ENCODE results near the gene PDE7B.

Gene PDE7B

DNA sequence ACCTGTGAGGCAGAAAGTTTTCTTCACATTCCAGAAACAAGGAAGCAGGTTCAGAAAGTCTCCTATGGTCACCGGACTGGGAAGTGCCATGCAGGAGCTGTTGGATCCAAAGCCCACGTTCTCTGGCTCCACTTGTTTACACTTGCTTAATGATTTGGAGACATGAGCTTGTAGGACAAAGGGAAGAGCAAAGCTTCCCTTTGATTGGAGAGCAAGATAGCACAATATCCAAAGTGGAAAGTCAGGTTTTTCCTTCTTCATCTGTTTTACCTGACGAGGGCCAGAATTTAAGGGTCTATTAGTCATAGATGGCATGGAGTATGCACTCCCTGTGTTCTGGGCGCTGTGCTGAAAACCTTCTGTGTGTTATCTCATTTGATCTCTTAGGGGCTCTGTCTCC is 81.2 kb downstream of the PDE7B start:
- no peak for DNase-seq (ENCODE audit: low read depth in 3 of 3)

DNA sequence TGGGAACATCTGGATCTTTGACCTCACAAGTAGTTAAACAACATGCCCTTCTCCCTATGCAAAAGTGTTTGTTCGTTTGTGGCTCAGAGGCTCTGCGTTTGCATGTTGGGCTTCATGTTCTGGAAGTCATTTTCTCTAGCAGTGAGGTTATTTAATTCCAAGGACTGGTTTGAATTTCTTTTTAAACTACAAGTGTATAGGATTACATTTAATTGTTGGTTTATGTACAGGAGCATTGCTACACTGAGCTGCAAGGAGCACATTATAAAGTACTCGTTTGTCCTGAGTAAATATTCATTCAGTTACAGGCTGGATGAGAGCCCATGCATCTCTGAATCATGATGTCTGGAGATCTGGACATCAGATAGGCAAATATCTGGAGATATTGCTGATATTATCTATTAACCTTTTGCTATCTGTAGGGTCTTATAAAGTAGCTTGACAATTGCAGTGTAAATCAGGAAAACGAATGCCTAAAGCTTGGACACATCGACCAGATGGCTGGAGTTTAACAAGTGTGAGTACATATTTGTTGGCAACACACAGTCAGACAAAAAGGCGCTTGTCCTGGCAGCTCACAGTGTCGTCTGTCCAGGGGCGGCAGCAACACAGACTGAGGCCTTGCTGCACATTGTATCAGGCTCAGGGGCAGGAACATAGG is 84.6 kb downstream of the PDE7B start:
- DNase-seq (ENCODE audit: low read depth in 3 of 3): no peak

DNA sequence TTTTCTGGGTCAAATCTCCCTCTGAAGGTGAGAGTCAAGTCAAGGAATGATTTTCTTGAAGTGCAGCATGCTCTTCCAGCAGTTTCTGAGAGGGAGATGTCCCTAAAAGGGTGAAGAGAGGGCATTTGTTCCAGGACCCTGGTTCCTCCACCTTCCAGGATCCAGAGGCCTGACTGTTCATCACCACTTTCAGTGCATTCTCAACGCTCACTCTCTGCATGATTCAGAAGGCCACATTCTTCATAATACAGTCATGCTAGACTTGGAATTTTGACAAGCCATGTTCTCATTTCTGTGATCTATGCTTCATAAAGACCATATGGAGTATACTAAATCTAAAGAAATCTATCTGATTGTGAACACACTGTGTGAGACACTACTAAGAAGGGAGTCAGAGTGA is 85.1 kb downstream of the PDE7B start:
- no peak for DNase-seq (ENCODE audit: low read depth in 3 of 3)

DNA sequence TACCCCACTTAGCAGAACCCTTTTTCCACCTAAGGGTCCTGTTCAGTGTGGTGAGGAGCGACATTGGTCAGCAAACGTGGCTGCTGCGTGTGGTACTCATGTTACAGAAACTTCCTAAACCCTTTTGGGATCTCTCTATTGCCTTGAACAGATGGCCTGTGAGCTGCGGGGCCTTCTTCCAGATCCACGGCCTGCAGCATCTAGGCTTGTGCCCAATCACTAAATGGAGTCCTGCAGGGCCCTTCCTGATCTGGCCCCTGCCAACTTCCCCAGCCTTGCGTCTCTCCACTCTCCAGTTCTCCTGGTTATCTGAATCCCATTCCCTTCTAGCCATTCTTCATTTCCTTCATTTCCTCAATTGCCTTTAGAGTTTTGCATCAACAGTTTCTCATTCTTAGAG is 85.6 kb downstream of the PDE7B start:
- no peak for DNase-seq (ENCODE audit: low read depth in 3 of 3)

DNA sequence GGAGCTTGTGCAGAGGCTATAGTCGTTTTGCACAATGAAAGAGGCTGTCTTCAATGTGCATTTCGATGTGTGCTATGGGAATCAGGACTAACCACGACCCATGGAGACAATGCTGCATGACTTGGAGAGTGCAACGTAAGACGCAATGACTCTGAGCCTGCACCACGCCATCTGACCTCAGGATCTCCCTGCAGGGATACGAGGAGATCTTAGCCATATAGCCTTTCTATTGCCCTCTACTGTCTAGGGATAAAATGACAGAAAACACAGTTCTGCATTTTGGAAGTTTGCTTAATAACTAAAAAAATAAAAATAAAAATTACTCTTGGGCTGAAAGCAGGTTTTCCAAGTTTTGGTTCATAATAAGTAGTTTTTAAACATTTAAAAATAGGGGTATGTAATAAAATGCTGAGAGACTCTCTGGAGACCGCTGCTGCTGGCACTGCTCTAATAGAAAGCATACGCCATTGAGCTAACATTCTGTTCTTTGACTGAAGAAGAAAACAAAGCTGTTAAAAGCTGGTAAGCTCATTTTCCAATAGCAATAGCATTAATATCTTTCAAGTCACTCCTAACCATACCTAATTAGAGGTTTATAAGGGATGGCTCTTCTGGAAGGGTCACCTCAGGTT is 87.2 kb downstream of the PDE7B start:
- no peak for DNase-seq (ENCODE audit: low read depth in 3 of 3)

DNA sequence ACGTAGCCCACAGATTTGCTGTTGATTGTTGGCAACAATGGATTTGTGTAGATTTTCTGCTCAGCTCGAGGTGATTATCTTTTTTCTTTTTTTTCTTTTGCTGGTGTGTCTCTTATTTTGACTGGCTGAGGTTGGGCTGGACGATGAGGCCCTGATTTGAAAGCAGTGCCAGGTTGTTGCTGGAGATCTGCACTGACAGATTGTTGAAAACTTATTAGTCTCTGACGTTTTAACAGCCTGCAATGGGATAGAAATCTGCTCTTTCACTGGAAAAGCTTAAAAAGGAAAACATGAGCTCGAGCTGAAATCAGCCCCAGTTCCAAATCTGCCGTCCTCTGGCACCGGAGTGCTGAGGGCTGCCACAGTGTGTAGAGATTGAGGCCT is 87.7 kb downstream of the PDE7B start:
- DNase-seq (ENCODE audit: low read depth in 3 of 3): no peak

DNA sequence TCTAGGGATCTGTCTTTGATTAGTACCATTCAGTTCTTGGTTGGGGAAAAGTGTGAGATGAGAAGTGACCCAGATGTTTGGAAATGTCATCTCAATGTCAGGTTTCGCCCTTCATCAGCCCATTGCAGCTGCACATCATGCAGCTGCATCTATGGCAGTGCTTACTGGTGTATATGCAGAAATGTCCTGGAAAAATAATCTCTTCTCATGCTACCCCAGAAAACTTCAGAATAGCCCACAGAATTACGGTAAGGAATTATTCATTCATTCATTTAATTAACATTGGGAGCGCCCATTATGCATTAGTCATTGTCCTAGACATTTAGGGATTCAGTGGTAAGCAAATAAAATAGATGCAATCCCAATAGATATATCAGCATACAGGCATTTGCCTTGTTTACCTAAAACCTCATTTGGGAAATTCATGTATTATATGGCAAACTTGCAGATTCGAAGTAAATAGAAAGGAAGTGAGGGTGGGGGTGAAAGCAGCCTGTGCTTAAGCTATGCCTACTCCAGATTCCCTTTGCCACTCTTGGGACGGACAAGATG is 89.2 kb downstream of the PDE7B start:
- DNase-seq (ENCODE audit: low read depth in 3 of 3): no peak

DNA sequence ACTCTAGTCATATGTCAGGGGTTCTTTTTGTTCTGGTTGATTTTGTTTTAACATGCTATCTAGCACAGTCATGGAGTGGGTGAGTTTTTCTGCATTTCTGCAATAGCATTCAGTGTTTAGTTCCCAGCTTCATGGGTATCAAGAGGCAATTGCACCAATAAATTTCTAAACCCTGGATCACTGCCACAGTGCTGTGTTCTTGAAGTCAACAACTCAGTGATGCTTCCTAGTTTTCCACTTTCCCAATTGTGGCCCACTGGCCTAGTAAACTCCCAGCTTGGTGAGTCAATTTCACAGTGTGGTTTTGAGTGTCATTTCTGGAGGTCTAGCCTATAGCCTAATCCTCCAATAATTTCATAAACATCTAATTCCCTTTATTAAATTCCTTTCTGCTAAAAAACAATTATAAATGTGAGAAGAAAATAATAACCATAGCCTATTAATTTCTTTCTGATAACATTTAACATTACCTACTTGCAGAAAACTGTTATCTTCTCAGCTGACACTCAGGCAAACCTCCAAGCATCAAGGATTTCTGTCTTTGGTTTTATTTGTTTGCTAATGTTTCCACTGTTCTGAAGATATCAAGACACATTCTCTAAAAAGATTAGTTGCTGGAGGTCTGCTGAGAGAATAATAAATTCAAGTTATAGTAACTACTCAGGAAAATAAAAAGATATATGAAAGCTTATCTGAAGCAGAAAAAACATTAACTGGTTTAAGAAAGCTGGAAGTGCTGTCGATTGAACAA is 89.9 kb downstream of the PDE7B start:
- no peak for DNase-seq (ENCODE audit: low read depth in 3 of 3)

DNA sequence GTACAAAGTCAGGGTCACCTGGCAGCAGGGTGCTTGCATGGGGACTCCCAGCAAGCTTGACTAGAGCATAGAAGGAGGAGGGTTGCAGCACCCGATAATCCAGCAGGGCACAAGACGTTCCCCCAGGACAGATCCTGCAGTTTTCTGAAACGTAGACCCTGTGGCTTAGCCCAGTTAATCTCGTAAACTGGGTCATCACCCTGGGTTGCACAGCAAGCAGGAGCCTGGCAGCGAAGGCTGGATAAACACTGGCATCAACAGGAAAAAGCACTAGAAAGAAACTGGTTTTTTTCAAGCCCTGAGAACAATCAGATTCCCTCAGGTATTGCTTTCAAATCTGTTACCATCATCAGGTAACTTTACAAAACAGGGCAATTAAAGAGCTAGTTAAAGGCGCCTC is 92.6 kb downstream of the PDE7B start:
- no peak for DNase-seq (ENCODE audit: low read depth in 3 of 3)

DNA sequence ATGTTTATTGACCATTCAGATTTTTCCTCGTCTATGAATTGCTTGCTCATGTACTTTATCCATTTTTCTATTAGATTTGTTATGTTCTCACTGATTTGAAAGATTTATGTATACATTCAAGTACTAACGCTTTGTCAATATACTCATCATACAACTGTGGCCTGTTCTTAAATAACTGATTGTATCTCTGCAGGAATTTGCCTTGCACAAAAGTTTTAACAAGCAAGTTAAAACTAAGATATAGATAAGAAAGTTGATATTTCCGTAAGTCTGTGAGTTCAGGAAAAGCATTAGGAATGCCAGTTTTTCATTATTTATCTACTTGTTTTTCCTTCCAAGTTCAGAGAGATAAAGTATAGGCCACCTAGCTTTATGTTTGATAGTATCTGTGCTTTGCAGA is 95.2 kb downstream of the PDE7B start:
- no peak for DNase-seq (ENCODE audit: low read depth in 3 of 3)

DNA sequence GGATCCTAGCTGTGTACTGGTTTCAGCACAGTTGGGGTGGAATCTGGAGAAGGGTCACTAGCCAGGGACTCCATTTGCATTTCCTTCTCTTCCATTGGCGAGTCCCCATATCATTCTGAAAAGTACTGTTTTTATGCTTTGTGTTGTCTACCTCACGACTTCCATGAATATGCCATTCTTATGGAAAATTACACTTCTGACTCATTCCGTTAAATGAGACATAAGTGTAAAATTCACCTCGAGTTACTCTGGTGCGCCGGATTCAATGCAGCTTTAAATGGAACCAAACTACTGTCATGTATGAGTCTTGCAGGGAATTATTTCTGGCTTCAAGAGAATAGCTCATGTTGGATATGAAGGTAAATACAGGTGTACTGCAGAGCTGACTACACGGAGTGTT is 99.2 kb downstream of the PDE7B start:
- DNase-seq (ENCODE audit: low read depth in 3 of 3): no peak

DNA sequence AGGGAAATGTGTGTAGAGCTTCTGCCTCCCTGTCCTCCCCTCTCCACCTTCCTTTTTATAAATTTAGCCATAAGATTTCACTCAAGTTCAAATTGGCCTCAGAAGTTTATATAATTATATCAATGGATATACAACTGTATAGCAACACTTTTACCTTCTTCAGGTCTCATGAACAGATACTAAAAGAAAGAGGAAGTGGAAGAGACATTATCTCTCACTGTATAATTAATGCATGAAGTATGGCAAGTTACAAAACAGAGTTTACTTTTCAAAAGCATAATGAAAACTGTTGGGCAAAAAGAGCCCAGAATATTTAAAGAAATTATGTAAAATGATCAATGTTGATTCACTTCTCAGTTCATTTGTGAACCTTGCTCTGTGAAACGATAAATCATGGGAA is 99.7 kb downstream of the PDE7B start:
- no peak for DNase-seq (ENCODE audit: low read depth in 3 of 3)

DNA sequence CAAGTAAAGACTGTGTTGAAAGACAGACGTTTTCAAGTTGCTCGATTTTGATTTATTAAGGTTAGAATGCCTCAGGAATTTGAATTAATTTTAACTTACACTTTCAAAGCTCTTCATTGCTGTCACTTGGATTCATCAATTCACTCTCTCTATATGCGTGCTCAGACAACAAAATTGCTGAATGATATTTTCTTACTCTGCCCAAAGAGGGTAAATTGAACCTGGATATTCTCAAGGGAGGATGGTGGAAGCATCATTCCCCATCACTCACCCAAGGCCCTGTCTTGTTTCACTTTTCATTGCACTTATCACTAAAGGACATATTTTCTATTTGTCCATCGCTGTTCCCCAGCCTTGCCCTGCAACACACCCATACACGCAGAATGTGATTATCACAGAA is 102.3 kb downstream of the PDE7B start:
- no peak for DNase-seq (ENCODE audit: low read depth in 3 of 3)

DNA sequence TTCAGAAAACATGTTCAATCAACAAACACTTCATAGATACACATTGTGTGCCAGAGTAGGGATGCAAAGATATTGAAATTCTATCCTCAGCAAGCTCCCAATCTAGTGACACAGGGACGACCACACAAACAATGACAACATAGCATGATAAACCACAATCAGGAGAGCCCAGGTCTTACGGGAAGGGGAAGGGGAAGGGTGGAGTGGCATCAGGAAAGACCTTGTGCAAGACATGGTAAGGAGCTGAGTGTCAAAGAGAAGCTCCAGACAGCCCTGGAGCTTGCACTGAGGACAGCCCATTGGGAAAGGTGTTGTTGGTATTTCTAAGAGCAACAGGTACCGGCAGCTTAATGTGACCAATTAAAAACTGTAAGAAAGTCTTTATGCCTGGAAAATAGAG is 103.6 kb downstream of the PDE7B start:
- no peak for DNase-seq (ENCODE audit: low read depth in 3 of 3)

DNA sequence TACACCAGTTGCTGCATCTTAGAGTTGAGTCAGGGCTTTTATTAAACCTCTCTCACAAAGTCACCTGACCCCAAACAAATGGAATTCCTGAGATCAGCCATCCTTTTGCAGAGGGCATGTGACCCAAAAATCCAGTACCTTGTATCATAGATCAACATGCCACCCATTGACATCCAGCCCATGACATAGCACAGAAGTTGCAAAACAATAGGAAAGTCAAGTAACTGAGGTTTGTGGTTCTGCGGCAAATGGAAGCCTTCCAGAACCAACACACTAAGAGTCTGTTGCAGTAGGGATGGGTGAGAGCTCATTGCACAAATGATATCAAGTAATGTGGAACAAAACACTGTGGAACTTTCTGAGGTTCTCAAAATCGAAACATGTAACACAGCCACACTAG is 111.2 kb downstream of the PDE7B start:
- DNase-seq (ENCODE audit: low read depth in 3 of 3): no peak

DNA sequence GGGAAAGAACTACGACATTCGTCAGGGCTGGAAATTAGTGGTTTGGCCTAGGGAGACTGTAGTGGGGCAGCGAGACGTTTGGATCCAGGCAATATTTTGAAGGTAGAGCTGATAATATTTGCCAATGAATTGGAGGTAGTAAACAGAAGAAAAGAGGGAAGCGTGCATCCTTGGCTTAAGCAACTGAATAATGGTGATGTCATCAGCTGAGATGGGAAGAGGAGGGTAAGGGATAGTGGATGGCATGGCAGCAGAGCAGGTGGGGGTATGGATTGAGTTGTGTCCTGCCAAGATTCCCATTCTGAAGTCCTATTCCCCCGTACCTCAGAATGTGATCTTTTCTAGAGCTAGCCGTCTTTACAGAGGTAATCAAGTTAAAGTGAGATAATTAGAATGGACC is 119.2 kb downstream of the PDE7B start:
- no peak for DNase-seq (ENCODE audit: low read depth in 3 of 3)

DNA sequence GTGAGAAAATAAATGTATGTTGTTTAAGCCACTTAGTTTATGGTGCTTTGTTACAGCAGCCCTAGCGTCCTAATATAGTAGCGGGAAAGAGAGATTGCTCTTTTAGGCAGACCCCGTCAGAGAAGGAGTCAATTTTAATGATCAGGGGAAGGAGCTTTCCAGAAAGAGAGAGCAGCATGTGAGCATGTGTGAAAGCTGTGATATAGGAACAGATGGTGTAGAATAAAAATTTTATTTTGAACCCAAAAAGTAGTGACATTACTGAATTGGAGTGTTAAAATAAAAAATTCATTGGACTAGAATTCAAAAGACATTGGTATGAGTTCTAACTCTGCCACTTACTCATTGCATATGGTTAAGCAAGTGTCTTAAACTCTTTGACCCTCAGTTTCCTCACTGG is 119.8 kb downstream of the PDE7B start:
- DNase-seq (ENCODE audit: low read depth in 3 of 3): no peak

DNA sequence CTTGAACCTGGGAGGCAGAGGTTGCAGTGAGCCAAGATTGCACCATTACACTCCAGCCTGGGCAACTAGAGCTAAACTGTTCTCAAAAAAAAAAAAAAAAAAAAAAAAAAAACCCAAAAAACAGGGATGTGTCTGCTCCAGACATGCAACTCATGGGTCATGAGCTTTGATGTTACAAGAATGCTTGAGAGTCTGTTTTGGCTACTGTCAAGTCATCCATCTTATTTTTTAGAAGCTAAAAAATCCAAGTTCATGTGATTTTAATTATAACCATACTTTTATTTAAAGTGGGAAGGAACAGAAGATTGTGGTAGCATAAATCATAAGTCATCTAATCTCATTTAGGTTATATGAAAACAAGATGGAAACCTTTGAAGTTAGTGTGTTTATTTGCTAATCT is 120.6 kb downstream of the PDE7B start:
- DNase-seq (ENCODE audit: low read depth in 3 of 3): no peak

DNA sequence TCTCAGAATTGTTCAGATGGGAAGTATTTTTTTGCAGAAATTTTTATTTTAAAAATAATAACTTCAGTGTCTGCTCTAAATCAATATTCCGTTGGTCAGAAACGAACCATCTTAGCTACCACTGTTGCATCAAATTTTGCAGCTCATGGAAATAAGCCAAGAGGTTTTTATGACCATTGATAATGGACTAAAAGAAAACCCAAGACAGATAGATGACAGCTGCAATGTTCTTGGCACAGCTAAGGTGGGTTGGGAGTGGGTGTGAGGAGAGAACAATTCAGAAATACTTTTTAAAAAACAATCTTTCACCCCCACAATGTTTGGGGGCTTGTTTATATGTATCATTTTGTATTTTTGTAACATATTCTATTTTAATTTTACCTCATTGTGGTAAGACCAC is 121.1 kb downstream of the PDE7B start:
- no peak for DNase-seq (ENCODE audit: low read depth in 3 of 3)

DNA sequence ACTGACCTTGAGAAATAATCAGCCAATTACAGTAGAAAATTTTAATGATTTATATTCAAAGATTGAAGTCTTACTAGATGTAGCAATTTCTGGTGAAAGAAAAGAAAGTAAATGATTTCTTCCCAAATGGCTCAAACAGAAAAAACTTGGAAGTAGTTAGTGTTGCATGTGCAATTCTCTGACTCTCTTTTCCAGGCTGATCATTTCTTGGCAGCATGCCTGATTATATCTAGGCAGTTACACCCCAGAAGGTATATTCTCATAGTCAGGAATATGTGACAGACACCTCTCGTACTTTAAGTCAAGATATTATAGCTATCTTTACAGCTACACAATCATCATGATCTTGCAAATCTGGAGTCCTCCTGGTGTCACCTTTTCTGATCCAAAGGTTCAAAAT is 122.9 kb downstream of the PDE7B start:
- no peak for DNase-seq (ENCODE audit: low read depth in 3 of 3)

DNA sequence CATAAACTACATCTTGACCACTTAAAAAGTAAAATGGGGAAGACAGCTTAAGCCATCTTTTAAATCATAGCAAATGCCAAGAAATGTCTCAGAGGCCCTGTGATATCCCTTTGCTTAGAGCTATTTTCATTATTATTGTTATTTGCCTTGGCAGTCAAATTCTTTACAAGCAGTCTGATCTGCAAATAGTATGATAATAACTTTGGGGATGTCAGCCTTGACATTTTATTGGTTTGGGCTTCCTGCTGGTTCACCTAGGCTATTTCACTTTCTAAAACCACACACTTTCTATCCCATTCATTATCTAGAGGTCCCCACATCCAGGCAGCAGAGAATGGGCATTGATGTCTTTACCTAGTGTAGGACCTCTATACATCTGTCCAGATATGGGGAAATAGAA is 125.1 kb downstream of the PDE7B start:
- DNase-seq (ENCODE audit: low read depth in 3 of 3): no peak

DNA sequence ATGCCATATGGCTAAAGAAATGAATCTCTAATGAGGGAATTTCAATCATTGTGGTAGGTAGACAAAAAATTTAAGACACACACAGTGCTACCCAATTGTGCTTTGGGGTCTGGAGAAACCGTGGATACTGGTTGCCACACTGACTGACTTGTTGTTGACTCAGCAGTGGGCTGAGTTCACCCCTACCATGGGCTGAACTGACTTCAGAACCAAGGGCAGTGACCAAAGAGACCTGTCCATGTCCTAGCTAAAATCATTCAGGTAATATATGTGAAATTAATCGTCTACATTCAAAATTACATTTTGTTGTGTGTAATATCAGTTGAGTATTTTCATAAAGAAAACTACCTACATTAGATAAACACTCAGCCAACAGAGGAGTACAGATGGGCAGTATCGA is 131.6 kb downstream of the PDE7B start:
- DNase-seq (ENCODE audit: low read depth in 3 of 3): no peak

DNA sequence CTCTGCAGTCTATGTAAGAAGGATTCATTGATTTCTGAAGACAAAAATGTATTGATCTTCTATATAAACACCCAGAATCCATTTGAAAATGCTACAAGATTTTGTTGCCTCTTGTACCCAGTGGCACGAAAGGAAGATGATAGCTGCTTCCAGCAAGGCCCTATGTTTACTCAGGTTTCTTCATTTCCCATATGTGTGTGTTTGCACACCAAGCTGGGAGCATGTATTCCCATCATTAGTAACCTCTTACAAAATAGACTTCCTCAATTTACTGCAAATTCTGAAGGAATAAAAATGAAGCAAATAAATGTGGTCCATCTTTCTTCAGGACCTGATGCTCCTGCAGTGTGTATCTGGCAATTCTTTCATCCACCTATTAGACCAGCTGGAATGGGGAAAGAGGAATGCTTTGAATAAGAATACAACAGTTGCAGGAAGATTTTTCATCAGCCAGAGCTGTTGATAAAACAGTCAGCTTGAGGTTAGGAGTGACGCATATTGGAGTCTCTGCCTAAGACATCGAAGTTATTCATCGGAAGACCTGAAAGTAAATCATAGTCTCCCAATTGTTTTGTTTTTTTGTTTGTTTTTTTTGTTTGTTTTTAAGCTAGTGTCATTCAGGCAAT is 132.3 kb downstream of the PDE7B start:
- no peak for DNase-seq (ENCODE audit: low read depth in 3 of 3)
